ENCODE results near the gene CEP290. TPM values are rescaled to one million over a fixed set of nuclear protein-coding genes. Genes with fewer than 3 reads are reported as not detected.
A peak's percentile ranks its signal among the peaks of the same experiment; 100 is the strongest.

Gene CEP290
- total and polyA plus RNA-seq, 4 donors, result 1.0 to 4.7 (median 4.0) TPM

GRCh38 chr12:88044035-88044434 lies 97.9 kb downstream of the CEP290 start:
- Histone ChIP-seq H3K4me3 (ENCODE audit: low read depth in 1 of 3, low read length in 3 of 3) (no peak overlapping the region), H3K27me3 (ENCODE audit: control insufficient read depth in 4 of 4, insufficient read depth in 4 of 4, low read length in 3 of 4) (no peaks in the 10 kb centered on the region), H3K36me3 (ENCODE audit: control insufficient read depth in 4 of 4, insufficient read depth in 3 of 4, low read depth in 1 of 4, low read length in 3 of 4) (peaks cover 2 to 32% (median 27%) of the 10 kb centered on the region in 4 donors), H3K9ac (ENCODE audit: low read depth in 1 of 2, low read length in 2 of 2) (no peak overlapping the region), H3K27ac (ENCODE audit: low read depth in 1 of 2, low read length in 2 of 2) (no peak overlapping the region), H3K4me1 (ENCODE audit: control insufficient read depth in 4 of 4, insufficient read depth in 4 of 4, low read length in 3 of 4) (peaks cover 0 to 4% (median 3%) of the 10 kb centered on the region in 4 donors), H3K9me3 (ENCODE audit: control insufficient read depth in 4 of 4, low read length in 3 of 4) (no peaks in the 10 kb centered on the region)
- 59% methylated on average over 5 of the region's 5 CpGs for WGBS
- no peak for DNase-seq (ENCODE audit: low spot score)
- TF ChIP-seq RAD21 (IDR thresholded peaks at IDR 0.05) (no peak), MAX (IDR thresholded peaks at IDR 0.05) (no peak), FOXA2 (IDR thresholded peaks at IDR 0.05) (no peak), TAF1 (conservative IDR thresholded peaks at IDR 0.05) (no peak), YY1 (IDR thresholded peaks at IDR 0.05) (peak; percentile 23), HNF4G (IDR thresholded peaks at IDR 0.05) (peak; percentile 51), GABPA (IDR thresholded peaks at IDR 0.05 in 1 of 2, conservative IDR thresholded peaks at IDR 0.05 in 1 of 2) (peak; percentile 35 to 69), CTCF (IDR thresholded peaks at IDR 0.05; ENCODE audit: low read depth, low read length, missing input control) (no peak), REST (IDR thresholded peaks at IDR 0.05) (peak; percentile 23), SP1 (IDR thresholded peaks at IDR 0.05) (peak; percentile 61), NR2F2 (IDR thresholded peaks at IDR 0.05) (no peak), HNF4A (conservative IDR thresholded peaks at IDR 0.05) (peak; percentile 92 to 93), EGR1 (IDR thresholded peaks at IDR 0.05; ENCODE audit: low read depth in 2 of 2) (no peak), FOXA1 (IDR thresholded peaks at IDR 0.05) (no peak), RXRA (IDR thresholded peaks at IDR 0.05) (peak; percentile 24 to 47), JUND (IDR thresholded peaks at IDR 0.05) (no peak)
- TF ChIP-seq, protein P1, sequence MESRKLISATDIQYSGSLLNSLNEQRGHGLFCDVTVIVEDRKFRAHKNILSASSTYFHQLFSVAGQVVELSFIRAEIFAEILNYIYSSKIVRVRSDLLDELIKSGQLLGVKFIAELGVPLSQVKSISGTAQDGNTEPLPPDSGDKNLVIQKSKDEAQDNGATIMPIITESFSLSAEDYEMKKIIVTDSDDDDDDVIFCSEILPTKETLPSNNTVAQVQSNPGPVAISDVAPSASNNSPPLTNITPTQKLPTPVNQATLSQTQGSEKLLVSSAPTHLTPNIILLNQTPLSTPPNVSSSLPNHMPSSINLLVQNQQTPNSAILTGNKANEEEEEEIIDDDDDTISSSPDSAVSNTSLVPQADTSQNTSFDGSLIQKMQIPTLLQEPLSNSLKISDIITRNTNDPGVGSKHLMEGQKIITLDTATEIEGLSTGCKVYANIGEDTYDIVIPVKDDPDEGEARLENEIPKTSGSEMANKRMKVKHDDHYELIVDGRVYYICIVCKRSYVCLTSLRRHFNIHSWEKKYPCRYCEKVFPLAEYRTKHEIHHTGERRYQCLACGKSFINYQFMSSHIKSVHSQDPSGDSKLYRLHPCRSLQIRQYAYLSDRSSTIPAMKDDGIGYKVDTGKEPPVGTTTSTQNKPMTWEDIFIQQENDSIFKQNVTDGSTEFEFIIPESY (IDR thresholded peaks at IDR 0.05), result no peak
- TF ChIP-seq, protein P2, sequence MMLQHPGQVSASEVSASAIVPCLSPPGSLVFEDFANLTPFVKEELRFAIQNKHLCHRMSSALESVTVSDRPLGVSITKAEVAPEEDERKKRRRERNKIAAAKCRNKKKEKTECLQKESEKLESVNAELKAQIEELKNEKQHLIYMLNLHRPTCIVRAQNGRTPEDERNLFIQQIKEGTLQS (IDR thresholded peaks at IDR 0.05), result no peak
